Karpas-422 (cell line): ENCODE measurements around the gene CDC23. TPM values are rescaled to one million over a fixed set of nuclear protein-coding genes. Genes with fewer than 3 reads are reported as not detected.

Source experiments
- DNase-seq: peaks from one replicate; pipeline ENCODE4 v3.0.0-alpha.2; 2015
- H2AFZ ChIP-seq: fragments of 200-600 bp; sonication (generic); 2 replicates; pipeline ENCODE4 v1.6.1; 2014; ENCODE audit warnings: antibody characterized with exemption, low read length, mixed read lengths
- H3K27ac ChIP-seq: fragments of 200-600 bp; sonication (generic); 2 replicates; pipeline ENCODE4 v1.5.1; 2014; ENCODE audit warnings: mild to moderate bottlenecking, low read length, moderate library complexity
- H3K27me3 ChIP-seq: fragments of 200-600 bp; sonication (generic); 2 replicates; pipeline ENCODE4 v1.6.1; 2014; ENCODE audit warnings: low read length, mixed read lengths
- H3K36me3 ChIP-seq: fragments of 200-600 bp; sonication (generic); 2 replicates; pipeline ENCODE4 v1.6.1; 2014; ENCODE audit warnings: low read length, mixed read lengths; ENCODE audit not compliant: insufficient read depth
- H3K4me1 ChIP-seq: fragments of 200-600 bp; sonication (generic); 2 replicates; pipeline ENCODE4 v1.6.1; 2014; ENCODE audit warnings: mild to moderate bottlenecking, low read length, mixed read lengths
- H3K4me2 ChIP-seq: fragments of 200-600 bp; sonication (generic); 2 replicates; pipeline ENCODE4 v1.6.1; 2014; ENCODE audit warnings: low read length, low read depth, mild to moderate bottlenecking; ENCODE audit not compliant: poor library complexity, severe bottlenecking
- H3K4me3 ChIP-seq: fragments of 200-600 bp; sonication (generic); 2 replicates; pipeline ENCODE4 v1.5.1; 2014; ENCODE audit warnings: mild to moderate bottlenecking, antibody characterized with exemption, low read length, mixed read lengths
- H3K79me2 ChIP-seq: fragments of 200-600 bp; sonication (generic); 2 replicates; pipeline ENCODE4 v1.6.1; 2014; ENCODE audit warnings: mild to moderate bottlenecking, low read length, mixed read lengths
- H3K9ac ChIP-seq: fragments of 200-600 bp; sonication (generic); 2 replicates; pipeline ENCODE4 v1.6.0; 2014; ENCODE audit warnings: low read length
- H3K9me2 ChIP-seq: fragments of 200-600 bp; sonication (generic), shearing (Covaris generic); replicated peaks from 2 replicates; pipeline ENCODE4 v1.6.0; 2014; ENCODE audit warnings: mild to moderate bottlenecking, low read length, moderate library complexity; ENCODE audit not compliant: insufficient read depth
- H3K9me3 ChIP-seq: fragments of 300-700, 200-600 bp; sonication (generic); 2 replicates; pipeline ENCODE4 v1.6.1; 2014; ENCODE audit warnings: low read length, mixed read lengths
- H4K20me1 ChIP-seq: fragments of 200-600 bp; sonication (generic); 2 replicates; pipeline ENCODE4 v1.6.1; 2014; ENCODE audit warnings: mild to moderate bottlenecking, antibody characterized with exemption, low read length, low read depth; ENCODE audit not compliant: insufficient read depth
- total RNA-seq: library from RNA; depleted of rRNA; stranded (reverse); fragments of >200 nt; shearing (Covaris generic); gene quantifications from 2 replicates; pipeline ENCODE4 v1.2.3, GENCODE V29; 2014; ENCODE audit warnings: low replicate concordance

CDC23 gene
- total RNA-seq, 1 experiment from 2014 or later, result 24.0 TPM

GRCh38 chr5:138245717-138246116 lies 32.6 kb upstream of the CDC23 start:
- no peaks in the 10 kb centered on the region for H3K9me2 ChIP-seq
- no peak overlapping the region for H3K4me2 ChIP-seq
- H2AFZ ChIP-seq, result no peak overlapping the region

GRCh38 chr5:138243794-138244193 lies 30.7 kb upstream of the CDC23 start:
- DNase-seq, result no peak

More at GRCh38 chr5:138245717-138246116, 32.6 kb upstream of the CDC23 start:
- no peak for DNase-seq
- H4K20me1 ChIP-seq, result no peaks in the 10 kb centered on the region
- no peaks in the 10 kb centered on the region for H3K27me3 ChIP-seq
- H3K79me2 ChIP-seq, result no peaks in the 10 kb centered on the region
- H3K9me3 ChIP-seq, result no peaks in the 10 kb centered on the region
- 0 out of 2 replicates have a peak, but pooled peaks cover 2% of the 10 kb centered on the region for H3K4me1 ChIP-seq
- no peak overlapping the region for H3K27ac ChIP-seq
- H3K4me3 ChIP-seq, result no peak overlapping the region
- no peak overlapping the region for H3K9ac ChIP-seq
- H3K36me3 ChIP-seq, result no peaks in the 10 kb centered on the region

GRCh38 chr5:138241688-138242571 lies 28.8 kb upstream of the CDC23 start:
- 0 out of 2 replicates have a peak, but pooled peaks cover 3% of the 10 kb centered on the region for H3K4me1 ChIP-seq
- no peaks in the 10 kb centered on the region for H4K20me1 ChIP-seq
- DNase-seq, result no peak
- no peaks in the 10 kb centered on the region for H3K36me3 ChIP-seq
- no peaks in the 10 kb centered on the region for H3K79me2 ChIP-seq
- no peak overlapping the region for H3K9ac ChIP-seq
- no peak overlapping the region for H3K4me3 ChIP-seq
- no peaks in the 10 kb centered on the region for H3K9me3 ChIP-seq
- no peak overlapping the region for H3K27ac ChIP-seq
- no peak overlapping the region for H3K4me2 ChIP-seq
- no peak overlapping the region for H2AFZ ChIP-seq
- no peaks in the 10 kb centered on the region for H3K27me3 ChIP-seq
- H3K9me2 ChIP-seq, result no peaks in the 10 kb centered on the region

More at GRCh38 chr5:138243794-138244193, 30.7 kb upstream of the CDC23 start:
- no peak overlapping the region for H2AFZ ChIP-seq
- H4K20me1 ChIP-seq, result no peaks in the 10 kb centered on the region
- no peaks in the 10 kb centered on the region for H3K79me2 ChIP-seq
- no peak overlapping the region for H3K4me2 ChIP-seq
- no peaks in the 10 kb centered on the region for H3K9me2 ChIP-seq
- H3K27ac ChIP-seq, result no peak overlapping the region
- no peaks in the 10 kb centered on the region for H3K9me3 ChIP-seq
- no peak overlapping the region for H3K9ac ChIP-seq
- H3K27me3 ChIP-seq, result no peaks in the 10 kb centered on the region
- no peaks in the 10 kb centered on the region for H3K36me3 ChIP-seq
- 0 out of 2 replicates have a peak, but pooled peaks cover 3% of the 10 kb centered on the region for H3K4me1 ChIP-seq
- no peak overlapping the region for H3K4me3 ChIP-seq

GRCh38 chr5:138240650-138241385 lies 27.7 kb upstream of the CDC23 start:
- H3K27ac ChIP-seq, result no peak overlapping the region
- H2AFZ ChIP-seq, result no peak overlapping the region
- H3K9ac ChIP-seq, result no peak overlapping the region
- no peak overlapping the region for H3K4me2 ChIP-seq
- H3K4me3 ChIP-seq, result no peak overlapping the region
- no peaks in the 10 kb centered on the region for H3K79me2 ChIP-seq
- no peaks in the 10 kb centered on the region for H3K9me3 ChIP-seq
- H3K27me3 ChIP-seq, result no peaks in the 10 kb centered on the region
- H3K9me2 ChIP-seq, result no peaks in the 10 kb centered on the region
- no peak for DNase-seq
- H4K20me1 ChIP-seq, result no peaks in the 10 kb centered on the region
- 0 out of 2 replicates have a peak, but pooled peaks cover 3% of the 10 kb centered on the region for H3K4me1 ChIP-seq
- no peaks in the 10 kb centered on the region for H3K36me3 ChIP-seq

GRCh38 chr5:138238034-138238433 lies 24.9 kb upstream of the CDC23 start:
- no peak for DNase-seq

GRCh38 chr5:138234651-138235050 lies 21.5 kb upstream of the CDC23 start:
- Histone ChIP-seq H3K4me3 (no peak overlapping the region), H3K27me3 (no peaks in the 10 kb centered on the region), H3K36me3 (no peaks in the 10 kb centered on the region), H3K9ac (no peak overlapping the region), H3K27ac (no peak overlapping the region), H3K4me2 (no peak overlapping the region), H4K20me1 (no peaks in the 10 kb centered on the region), H3K79me2 (no peaks in the 10 kb centered on the region), H3K9me3 (no peaks in the 10 kb centered on the region), H2AFZ (no peak overlapping the region), H3K4me1 (no peaks in the 10 kb centered on the region), H3K9me2 (no peaks in the 10 kb centered on the region)
- DNase-seq, result no peak

More at GRCh38 chr5:138238034-138238433, 24.9 kb upstream of the CDC23 start:
- Histone ChIP-seq H4K20me1 (no peaks in the 10 kb centered on the region), H3K9ac (no peak overlapping the region), H3K27ac (no peak overlapping the region), H3K4me1 (0 out of 2 replicates have a peak, but pooled peaks cover 3% of the 10 kb centered on the region), H3K9me3 (no peaks in the 10 kb centered on the region), H2AFZ (no peak overlapping the region), H3K4me2 (no peak overlapping the region), H3K9me2 (no peaks in the 10 kb centered on the region), H3K27me3 (no peaks in the 10 kb centered on the region), H3K36me3 (no peaks in the 10 kb centered on the region), H3K4me3 (no peak overlapping the region), H3K79me2 (no peaks in the 10 kb centered on the region)

GRCh38 chr5:138233280-138233679 lies 20.2 kb upstream of the CDC23 start:
- no peak for DNase-seq
- Histone ChIP-seq H2AFZ (no peak overlapping the region), H3K27ac (no peak overlapping the region), H3K79me2 (no peaks in the 10 kb centered on the region), H3K9ac (no peak overlapping the region), H3K27me3 (no peaks in the 10 kb centered on the region), H3K9me2 (no peaks in the 10 kb centered on the region), H3K4me2 (no peak overlapping the region), H4K20me1 (no peaks in the 10 kb centered on the region), H3K36me3 (no peaks in the 10 kb centered on the region), H3K4me3 (no peak overlapping the region), H3K4me1 (no peaks in the 10 kb centered on the region), H3K9me3 (no peaks in the 10 kb centered on the region)

- H3K79me2 ChIP-seq, result no peaks in the 10 kb centered on the region
- H2AFZ ChIP-seq, result no peak overlapping the region
- H3K36me3 ChIP-seq, result no peaks in the 10 kb centered on the region
- DNase-seq, result no peak
- no peak overlapping the region for H3K9ac ChIP-seq
- H3K9me3 ChIP-seq, result no peaks in the 10 kb centered on the region
- no peaks in the 10 kb centered on the region for H3K9me2 ChIP-seq
- H3K27ac ChIP-seq, result no peak overlapping the region
- no peaks in the 10 kb centered on the region for H4K20me1 ChIP-seq
- no peak overlapping the region for H3K4me2 ChIP-seq
- no peaks in the 10 kb centered on the region for H3K27me3 ChIP-seq
- no peaks in the 10 kb centered on the region for H3K4me1 ChIP-seq
- no peak overlapping the region for H3K4me3 ChIP-seq
These were observed 18.0 kb upstream of the CDC23 start for GRCh38 chr5:138230981-138231589.
